HG03469 (cell line): ENCODE results near the gene SEMA3A.

Experiments used
- ATAC-seq: cut with Tn5 transposase; IDR thresholded peaks from one replicate; pipeline ENCODE4 v1.9.1; 2021; ENCODE audit warnings: mild to moderate bottlenecking, moderate library complexity, moderate number of reproducible peaks; ENCODE audit not compliant: unreplicated experiment

The SEMA3A gene

DNA sequence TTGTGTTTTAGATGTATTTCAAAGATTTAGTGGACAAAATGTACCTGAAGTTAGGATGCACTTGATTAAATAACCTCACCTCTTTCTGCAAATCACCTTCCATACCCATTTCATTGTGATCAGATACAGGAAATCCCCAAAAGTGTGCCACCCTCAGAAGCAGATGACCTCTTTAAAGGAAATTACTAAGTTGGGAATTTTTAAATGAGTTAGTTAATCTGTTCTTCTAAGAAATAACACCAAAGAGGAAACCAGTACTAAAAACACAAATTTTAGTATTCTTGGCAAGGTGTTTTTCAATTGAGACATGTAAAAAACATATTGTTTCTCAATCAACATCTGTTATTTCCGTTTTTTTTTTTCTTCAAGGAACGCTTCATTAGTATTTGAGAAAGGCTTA lies 4.6 kb upstream of the SEMA3A start:
- ATAC-seq = no peak

DNA sequence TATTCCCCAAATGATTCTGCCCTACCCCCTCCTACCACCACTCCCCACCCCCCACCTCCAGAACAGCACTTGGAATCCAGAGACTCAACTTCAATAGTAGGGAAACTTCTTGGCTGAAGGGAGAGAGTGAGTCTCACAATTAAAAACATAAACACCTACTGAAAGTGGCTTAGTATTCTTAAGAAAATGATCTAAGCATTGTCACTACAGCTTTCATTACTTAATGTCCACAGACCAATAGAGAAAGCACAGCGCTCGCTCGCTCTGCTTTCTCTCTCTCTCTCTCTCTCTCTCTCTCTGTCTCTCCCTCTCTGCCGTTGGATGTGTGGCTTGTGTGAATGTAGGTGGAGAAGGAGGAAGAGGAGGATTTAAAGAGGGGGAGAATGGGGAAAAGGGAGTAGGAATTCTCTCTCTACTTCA lies 1.5 kb upstream of the SEMA3A start:
- ATAC-seq = no peak

DNA sequence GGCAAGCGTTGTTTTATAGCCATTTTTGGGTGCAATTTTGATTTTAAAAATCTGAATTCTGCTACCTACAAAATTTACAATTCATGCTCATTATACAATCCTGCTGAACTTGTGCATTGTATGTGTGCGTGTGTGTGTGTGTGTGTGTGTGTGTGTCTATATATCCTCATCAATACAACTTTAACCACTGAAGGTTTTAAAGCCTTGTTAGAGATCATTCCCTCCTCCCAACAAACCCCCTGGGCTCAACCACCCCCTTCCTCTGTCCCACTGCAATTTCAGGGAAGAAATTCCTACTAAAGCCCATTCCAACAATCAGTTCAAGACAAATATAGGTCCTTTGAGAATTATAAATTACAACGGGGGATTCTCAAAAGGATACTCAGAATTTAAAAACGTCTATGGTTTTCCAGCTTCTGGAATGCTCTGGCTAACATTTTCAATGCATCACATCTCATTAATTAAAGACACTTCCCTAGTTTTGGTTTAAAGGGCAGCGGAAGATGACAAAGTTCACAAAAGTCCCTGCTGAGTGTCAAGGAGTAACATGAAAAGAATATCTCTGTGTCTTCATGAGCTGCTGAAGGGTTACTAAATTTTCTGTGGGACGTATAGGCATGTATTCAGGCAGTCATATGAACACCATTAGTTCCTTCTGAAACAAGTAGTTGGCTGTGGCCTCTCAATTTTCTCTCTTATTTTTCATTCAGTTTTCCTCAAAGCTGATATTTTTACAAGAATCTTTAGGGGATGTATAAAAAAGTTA lies 889 bp upstream of the SEMA3A start:
- no peak for ATAC-seq

DNA sequence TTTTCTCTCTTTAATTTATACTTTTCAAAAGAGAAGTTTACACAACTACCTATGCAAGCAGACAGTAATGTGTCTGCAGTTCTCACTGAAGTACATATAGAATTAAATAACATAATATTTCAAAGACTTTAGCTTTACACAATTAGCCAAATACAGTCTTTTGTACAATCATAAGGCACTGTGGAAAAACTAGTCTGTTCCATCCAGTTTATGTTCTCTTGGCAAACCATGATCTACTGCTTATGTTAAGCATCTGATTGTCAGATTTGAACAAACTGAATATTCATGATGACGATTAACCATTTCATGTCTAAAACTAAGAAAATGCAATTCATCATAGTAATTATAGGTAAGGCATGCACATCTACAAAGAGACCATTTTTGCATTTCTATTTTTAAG lies 842 bp downstream of the SEMA3A start:
- ATAC-seq = no peak

DNA sequence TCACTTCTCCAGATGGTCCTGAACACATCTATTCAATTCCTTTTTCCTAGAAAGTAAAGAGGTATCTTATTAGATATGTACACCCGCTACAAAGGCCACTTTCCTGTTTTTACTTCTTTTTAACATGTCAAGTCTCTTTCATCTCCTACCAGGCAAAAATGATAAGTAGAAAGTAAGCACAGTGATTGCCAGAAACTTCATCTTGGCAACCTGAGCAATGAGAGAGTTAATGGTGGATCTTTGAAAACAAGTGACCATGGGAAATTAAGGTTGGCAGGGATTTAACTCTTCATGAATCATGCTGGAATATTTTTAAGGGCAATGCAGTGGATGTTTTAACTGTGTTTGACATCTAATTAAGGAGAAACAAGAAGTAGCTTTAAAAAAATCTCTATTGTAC lies 2.7 kb downstream of the SEMA3A start:
- ATAC-seq = no peak

DNA sequence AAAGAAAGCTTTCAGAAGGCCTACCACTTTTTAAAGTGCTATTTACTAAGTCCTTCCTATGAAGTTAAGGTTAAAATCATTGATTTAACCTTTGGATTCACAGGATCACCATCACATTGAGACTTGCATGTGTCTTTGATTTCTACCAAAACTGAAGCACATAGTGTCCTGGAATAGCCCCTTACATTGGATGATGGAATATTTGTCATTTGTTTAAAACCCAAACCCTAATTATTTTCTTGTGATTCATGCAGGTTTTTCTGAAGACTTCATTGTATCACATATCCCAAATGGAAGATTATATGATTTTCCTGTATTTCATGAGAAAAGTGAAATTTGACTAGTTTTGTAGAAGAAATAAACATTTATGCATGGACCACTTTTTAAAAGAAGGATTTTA lies 3.3 kb downstream of the SEMA3A start:
- no peak for ATAC-seq

DNA sequence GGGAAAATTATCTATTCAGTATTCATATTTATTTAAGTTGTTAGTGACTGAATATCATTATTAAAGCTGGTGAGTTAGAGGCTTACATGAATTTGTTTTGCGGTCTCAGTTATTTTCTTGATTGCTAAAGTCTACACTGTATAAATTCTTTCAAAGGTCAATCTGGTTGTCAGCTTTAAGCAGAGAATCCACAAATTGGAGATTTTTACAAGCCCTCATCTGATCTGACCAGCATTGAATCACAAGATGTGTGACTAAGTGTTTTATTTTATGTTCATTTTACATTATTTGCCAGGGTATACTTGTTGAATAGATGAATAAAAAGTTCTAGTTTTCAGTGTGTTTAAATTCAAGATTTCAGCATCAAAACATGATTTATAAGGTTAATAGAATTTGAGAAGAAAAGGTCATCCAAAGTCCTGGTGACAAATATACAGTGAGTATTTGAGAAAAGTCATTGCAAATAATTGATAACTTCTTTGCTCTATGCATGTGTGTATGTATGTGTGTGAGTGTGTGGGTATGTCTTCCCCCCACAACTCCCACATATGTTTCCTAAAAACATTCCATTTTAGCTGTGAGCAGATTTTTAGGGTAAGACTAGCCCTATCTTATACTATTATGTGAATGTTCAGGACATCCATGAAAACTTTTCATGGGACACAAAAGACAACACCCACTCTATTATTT lies 4.4 kb downstream of the SEMA3A start:
- ATAC-seq = no peak

DNA sequence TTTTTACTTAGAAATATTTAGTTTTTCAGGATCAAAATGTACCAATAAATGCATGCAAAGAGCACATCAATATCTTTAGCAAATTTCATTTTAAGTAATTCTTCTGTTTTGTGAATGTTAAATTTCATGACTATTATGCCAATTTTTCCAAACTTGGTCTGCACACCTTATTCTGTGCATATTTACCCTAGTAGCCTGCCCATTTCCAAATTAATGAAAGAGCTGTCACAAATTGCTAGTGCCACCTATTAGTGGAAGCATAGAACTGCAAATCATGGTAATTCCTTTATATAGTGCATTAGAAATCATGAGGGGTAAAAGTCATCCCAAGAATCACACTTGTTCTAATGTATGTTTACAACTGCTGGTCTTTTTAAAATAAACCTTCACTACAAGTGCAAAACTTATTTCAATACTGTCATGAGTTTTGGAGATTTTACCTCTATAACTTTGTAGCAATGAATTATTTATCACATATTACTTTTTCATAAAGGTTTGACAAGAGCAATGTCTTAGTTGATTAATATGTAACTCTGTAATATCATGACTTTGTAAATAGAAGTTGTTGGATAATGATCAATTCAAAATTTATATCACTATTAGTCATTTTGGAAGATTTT lies 5.7 kb downstream of the SEMA3A start:
- no peak for ATAC-seq

DNA sequence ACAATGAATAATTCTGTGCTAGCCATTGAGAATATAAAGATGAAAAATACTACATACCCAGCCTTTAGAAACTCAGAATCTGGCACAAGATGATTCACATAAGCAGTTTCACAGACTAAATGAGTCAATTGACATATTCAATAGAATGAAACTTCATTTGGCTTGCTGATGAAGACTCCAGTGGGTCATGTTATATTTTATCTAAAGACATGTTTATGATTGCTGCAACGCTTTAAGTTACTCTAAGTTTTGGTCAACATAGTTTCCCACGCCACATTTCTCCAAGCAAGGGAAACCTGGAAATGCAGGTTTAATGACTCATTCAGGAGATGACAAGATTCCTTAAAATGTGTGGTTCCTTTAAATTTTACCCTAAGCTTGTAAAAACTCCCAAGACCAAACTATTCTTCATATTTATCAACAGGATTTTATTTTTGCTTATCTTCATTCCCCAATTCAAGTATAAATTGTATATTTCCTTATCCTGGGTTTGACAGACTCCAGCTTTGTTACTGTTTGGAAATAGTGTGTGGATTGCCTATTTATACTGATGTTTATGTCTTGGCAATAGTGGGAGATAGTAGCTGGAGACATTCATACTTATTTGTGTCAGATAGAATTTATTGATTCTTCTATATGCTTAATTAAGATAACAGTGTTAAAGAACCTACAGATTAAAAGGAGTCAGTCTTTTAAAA lies 6.6 kb downstream of the SEMA3A start:
- no peak for ATAC-seq

DNA sequence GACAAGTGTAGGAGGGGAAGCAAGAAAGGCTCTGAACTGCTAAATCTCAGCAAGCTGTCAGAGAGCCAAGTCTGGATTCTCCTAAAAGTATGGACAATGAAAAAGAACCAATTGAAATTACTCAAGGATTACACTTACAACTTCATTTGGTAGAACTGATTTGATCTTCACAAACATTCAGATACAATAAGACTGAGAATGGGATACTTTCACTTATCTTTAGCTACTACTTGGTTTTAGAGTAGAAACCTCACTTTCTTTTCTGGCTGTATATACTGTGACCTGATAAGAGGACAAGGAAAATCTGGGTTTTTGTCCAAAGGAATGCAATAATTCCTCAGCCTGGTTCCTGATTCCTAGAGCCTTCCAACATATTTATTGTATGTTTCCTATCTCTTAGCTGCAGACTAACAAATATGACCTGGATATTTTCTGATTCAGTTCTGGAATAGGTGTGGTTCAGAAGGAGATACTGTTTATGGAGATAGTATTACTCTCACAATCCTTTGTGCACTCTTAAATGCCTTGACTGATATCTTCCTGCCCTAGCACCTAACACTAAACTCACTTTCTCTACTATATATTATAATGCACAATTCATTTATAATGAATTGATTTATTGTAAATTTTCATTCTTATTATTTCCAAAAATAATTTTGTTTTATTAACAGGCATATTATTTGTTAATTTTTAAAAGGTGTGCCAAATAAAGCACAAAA lies 7.3 kb downstream of the SEMA3A start:
- ATAC-seq = no peak

DNA sequence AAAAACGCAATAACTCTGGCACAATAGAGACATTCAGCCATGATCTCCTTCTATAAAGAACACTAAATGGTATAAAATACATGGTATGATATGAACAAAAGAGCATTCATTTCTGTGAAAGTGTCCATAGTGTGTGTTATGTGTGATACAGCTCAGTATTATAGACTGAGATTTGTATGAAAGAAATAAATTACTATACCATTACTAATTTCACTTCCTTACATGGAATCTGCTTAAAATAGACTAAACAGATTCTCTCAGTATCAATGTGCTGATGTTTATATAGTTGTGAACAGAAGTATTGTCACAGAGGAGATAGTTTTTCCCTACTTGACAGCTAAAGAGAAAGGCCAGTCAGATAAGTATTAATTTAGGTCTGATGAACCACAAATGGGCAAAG lies 10.8 kb downstream of the SEMA3A start:
- ATAC-seq = no peak

DNA sequence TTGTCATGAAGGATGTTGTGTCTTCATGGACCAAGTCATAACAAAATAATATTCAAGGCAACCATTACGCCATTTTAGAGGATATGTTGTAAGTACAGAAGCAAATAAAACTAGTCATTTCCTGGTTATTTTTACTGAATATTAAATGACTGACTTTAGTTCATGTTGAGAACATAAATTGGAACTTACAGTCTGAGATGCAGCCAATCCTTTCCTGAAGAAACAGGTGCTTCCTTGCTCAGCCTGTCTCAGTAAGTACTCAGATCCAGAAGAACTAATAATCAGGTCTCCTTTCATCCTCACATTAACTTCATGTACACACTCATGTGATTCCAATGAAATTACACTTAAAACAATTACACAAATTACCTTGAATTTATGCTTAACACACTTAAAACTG lies 12.3 kb downstream of the SEMA3A start:
- ATAC-seq = no peak

DNA sequence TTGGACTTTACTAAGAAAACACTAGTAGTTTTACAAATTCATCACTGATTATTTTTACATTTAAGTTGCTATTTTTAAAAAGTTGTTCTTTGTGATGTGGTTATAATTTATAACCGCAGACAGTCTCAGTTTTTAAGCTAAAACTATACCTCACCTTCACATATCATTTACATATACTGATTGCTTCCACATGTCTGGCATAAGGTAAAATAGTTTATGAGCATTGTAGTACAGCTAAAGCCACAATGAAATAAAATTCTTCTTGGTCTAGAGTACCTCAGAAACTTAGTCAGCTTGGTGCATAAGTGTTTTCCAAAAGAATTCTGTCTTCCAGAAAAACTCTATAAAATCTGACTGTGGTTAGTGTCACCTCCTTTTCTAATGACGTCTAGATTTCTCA lies 13.0 kb downstream of the SEMA3A start:
- ATAC-seq = no peak

DNA sequence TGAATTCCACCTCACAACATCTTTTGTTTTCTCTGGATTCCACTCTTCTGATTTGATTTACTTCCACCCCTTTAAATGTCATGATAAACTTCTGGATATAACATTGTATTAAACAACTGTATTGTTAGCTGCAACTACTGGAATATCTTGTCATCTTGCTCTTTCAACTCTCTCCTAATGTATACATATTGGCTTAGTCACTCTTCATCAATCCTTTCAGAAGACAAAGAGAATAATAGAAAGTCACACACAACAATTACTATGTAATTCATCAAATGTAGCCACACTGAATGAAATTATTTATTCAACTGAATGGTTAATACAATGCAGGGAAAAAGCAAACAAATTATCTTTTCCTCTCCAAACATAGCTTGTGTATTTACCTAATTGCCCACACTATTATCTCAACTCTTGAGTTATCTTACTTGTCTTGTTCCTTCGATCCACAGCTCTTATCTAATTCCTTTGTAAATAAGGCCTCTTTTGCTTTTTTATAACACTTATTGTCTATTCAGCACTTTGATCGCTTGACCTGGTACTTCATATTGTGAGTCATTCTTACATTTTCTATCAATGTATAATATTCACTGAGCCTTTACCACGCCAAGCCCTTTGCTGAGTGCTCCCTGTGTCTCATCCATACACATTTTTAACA lies 16.7 kb downstream of the SEMA3A start:
- no peak for ATAC-seq

DNA sequence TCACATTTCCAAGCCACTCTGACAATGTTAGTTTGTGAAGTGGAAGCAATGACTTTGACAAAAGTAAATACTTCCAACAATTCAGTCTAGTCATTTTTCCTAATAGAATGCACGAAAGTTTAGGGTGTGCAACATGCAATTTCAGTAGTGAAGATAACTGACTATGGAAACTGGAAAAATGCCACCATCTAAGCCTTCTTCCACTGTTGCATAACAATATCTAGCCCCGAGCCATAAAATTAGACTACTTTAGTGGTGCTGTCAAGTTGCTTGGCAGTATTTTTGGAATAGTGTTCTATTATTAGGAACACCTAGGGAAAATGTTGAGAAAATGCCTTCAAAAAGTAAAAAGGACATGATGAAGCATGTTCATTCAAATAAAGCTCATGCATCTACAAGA lies 17.9 kb downstream of the SEMA3A start:
- no peak for ATAC-seq

DNA sequence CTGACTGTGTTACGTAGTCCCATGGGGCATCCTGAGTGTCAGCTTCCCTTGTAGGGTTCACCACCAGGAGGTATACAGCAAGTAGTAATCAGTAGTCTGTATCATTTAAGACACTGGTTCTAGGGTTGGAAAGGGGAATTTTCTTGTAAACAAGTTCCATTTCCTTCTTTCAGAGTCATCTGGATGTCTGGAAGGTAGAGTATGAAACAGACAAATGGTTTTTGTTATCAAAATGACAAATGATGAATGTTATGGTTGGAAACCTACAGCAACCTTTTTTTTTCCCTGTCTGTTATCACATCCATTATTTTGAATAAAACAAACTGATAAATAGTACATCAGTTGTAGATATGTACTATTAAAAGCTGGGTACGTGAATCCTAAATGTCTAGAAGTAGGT lies 19.1 kb downstream of the SEMA3A start:
- no peak for ATAC-seq

DNA sequence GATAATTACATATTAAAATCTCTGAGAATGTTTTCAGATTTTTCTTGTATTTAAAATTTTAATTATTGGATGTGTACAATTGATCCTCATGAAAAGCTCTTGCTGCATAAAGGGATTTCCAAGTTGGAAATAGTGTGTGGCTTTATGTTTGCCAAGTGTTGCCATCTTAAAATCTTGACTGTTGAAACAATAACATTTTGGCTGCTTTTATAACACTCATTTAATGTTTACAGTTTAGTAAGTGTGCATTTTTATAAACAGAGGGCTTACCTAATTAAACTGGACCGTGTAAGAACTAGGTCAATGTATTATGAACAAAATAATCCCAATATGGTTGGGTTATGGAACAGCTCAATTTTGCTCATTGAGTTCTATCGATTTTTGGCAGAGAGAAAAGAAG lies 23.9 kb downstream of the SEMA3A start:
- ATAC-seq = no peak

DNA sequence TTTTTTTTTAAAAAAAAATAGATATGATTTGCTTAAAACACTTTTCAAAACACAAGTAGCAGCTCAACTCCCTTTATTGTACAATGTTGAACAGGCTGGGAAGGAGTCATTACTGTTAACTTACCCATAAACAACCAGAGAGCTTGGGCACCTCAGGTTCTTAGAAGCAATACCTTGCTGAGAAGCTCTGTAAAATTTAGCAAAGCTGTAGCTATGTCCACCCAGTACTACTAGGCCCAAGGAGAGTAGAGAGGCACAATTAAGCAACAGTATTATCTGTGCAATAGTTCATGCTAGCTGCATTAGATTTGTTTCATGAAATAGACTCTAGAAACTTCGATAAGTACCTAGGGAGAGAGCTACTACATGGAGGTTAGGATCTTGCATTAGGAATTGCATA lies 32.0 kb downstream of the SEMA3A start:
- ATAC-seq = no peak

DNA sequence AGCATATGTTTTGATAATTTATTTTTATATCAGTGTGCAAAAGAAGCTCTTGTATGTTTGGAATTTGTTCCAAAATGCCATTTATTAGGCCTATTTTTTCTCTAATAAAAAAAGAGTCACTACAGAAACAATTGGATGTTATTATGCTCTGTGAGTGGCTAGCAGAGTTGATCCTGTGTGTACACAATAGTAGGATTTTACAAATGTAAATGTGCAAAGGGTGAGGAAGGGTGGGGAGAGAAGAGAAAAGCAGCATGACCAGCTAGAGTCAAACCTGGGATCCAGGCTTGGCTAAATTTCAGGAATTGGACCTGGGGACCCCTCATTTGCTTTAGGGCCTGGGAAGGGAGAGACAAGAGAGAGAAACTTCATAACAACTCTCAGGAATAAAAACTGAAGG lies 32.5 kb downstream of the SEMA3A start:
- no peak for ATAC-seq

DNA sequence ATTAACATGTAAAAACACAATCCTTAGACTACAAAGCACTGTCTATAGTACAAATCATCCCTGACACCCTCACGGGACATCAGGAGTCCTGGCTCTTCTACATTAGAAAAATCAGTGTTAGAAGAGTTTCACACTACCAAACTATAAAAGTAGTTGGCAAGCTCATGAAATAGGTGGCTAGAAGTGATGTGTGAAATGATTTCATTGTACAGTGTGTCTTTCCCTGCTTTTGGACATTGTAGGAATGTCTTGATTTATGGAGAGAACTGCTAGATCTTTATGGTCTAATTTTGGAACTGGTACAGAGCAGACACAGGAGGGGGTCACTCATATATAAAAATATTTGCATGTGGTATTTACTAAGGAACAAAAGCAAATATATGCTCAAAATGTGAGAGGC lies 33.2 kb downstream of the SEMA3A start:
- no peak for ATAC-seq
